Kidney (tissue), 14 donors: ENCODE results near the gene ARHGEF11. TPM values are rescaled to one million over a fixed set of nuclear protein-coding genes. Genes with fewer than 3 reads are reported as not detected.

Experiments
- DNase-seq, 5 donors: peaks; one replicate each; pipeline ENCODE4 v3.0.0-alpha.2; 2013 to 2020
- FAIRE-seq: peaks from 2 replicates; lab custom pipeline; 2012; peaks lifted over from hg19 to GRCh38; lab: Jason Lieb, UNC
- H3K27ac ChIP-seq, 2 donors: one replicate each; pipeline ENCODE4 v1.7.0; 2013; ENCODE audit warnings: low read depth in 2 of 2, low read length in 2 of 2, inconsistent platforms in 1 of 2
- H3K27me3 ChIP-seq: one replicate; pipeline ENCODE4 v1.7.1; 2013; ENCODE audit warnings: low read length, inconsistent platforms; ENCODE audit not compliant: control insufficient read depth, insufficient read depth
- H3K36me3 ChIP-seq, 3 donors: one replicate each; pipeline versions ENCODE4 v1.7.0 to v1.7.1; 2013; ENCODE audit warnings: low read length in 3 of 3, control low read depth in 1 of 3, inconsistent platforms in 1 of 3; ENCODE audit not compliant: insufficient read depth in 3 of 3, control insufficient read depth in 2 of 3
- H3K4me1 ChIP-seq, 3 donors: one replicate each; pipeline versions ENCODE4 v1.7.0 to v1.7.1; 2013; ENCODE audit warnings: low read length in 3 of 3, inconsistent platforms in 1 of 3, low read depth in 1 of 3; ENCODE audit not compliant: control insufficient read depth in 2 of 3, insufficient read depth in 2 of 3
- H3K4me3 ChIP-seq, 3 donors: one replicate each; pipeline versions ENCODE4 v1.7.0 to v1.8.1; 2013; ENCODE audit warnings: low read length in 3 of 3, control low read depth in 1 of 3, inconsistent platforms in 1 of 3
- H3K9ac ChIP-seq, 3 donors: one replicate each; pipeline versions ENCODE4 v1.7.0 to v1.7.1; 2013; ENCODE audit warnings: low read length in 3 of 3, control low read depth in 1 of 3, inconsistent platforms in 1 of 3
- H3K9me3 ChIP-seq, 3 donors: one replicate each; pipeline versions ENCODE4 v1.7.0 to v1.7.1; 2013; ENCODE audit warnings: low read length in 3 of 3, control low read depth in 1 of 3, inconsistent platforms in 1 of 3; ENCODE audit not compliant: control insufficient read depth in 2 of 3, insufficient read depth in 1 of 3
- intact Hi-C: fragments of 100-400 bp; cut with DNase I; formaldehyde crosslinking; loops from one replicate; pipeline ENCODE4 v1.11.1; 2022
- polyA plus RNA-seq: library from polyadenylated mRNA; stranded (reverse); fragments of 350-450 nt; fragmentation: Illumina TruSeq; extraction: RNeasy Lipid Tissue Mini Kit (QIAGEN cat#74804); gene quantifications from one replicate; pipeline ENCODE4 v1.2.3, GENCODE V29; 2014; ENCODE audit warnings: low read depth, low replicate concordance; ENCODE audit not compliant: insufficient read depth
- total RNA-seq: library from RNA; stranded (reverse); fragmentation: NEBNext Ultra II Directional; extraction: Animal tissue kit (Norgen Biotek cat#: 25700); gene quantifications from one replicate; pipeline ENCODE4 v1.2.1, GENCODE V29; 2021
- TF ChIP-seq, protein P1 (sequence below): IDR thresholded peaks from 3 replicates; pipeline ENCODE4 v1.5.1; 2012; ENCODE audit warnings: mild to moderate bottlenecking, moderate library complexity, borderline replicate concordance; ENCODE audit not compliant: insufficient read depth; ENCODE audit errors: extremely low read depth
- donor health status: control.
- donor health status: control.
- donor health status: control.
- donor health status: control.
- donor health status: control.
- donor health status: DM: yes; HTN: yes; CAD: no.
- donor health status: Normal renal cell carcinoma (clear cell type).

Gene ARHGEF11
- total and polyA plus RNA-seq, 2 donors from 2014 or later: 8.8 to 36.4 TPM

DNA sequence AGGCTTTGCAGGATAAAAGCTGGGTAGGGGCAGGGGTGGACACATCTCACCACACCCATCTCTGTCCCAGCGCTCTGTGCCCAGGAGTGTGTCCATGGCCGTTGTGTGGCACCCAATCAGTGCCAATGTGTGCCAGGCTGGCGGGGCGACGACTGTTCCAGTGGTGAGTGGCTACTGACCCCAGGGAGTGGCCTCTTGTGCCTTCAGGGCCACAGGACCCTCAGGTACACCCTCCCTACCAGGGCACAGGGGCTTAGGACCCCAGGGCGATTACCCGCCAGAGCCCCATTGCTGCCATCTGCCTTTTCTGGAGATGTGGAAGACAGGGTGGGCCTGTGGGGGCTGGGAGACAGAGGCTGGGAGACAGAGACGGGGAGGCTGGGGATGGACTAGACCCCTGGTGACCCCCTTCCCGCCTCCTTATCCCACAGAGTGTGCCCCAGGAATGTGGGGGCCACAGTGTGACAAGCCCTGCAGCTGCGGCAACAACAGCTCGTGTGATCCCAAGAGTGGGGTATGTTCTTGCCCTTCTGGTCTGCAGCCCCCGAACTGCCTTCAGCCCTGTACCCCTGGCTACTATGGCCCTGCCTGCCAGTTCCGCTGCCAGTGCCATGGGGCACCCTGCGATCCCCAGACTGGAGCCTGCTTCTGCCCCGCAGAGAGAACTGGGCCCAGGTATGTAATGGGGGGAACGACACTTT is 139.2 kb downstream of the ARHGEF11 start:
- Histone ChIP-seq H3K4me3 (no peak overlapping the region), H3K9me3 (no peaks in the 10 kb centered on the region), H3K36me3 (no peaks in the 10 kb centered on the region), H3K4me1 (peaks cover 0 to 19% (median 0%) of the 10 kb centered on the region in 3 donors), H3K27me3 (no peaks in the 10 kb centered on the region), H3K27ac (no peak overlapping the region), H3K9ac (no peak overlapping the region)
- FAIRE-seq (no peak), DNase-seq (peak in 1 of 5 donors; percentile 64)
- TF ChIP-seq, protein P1, sequence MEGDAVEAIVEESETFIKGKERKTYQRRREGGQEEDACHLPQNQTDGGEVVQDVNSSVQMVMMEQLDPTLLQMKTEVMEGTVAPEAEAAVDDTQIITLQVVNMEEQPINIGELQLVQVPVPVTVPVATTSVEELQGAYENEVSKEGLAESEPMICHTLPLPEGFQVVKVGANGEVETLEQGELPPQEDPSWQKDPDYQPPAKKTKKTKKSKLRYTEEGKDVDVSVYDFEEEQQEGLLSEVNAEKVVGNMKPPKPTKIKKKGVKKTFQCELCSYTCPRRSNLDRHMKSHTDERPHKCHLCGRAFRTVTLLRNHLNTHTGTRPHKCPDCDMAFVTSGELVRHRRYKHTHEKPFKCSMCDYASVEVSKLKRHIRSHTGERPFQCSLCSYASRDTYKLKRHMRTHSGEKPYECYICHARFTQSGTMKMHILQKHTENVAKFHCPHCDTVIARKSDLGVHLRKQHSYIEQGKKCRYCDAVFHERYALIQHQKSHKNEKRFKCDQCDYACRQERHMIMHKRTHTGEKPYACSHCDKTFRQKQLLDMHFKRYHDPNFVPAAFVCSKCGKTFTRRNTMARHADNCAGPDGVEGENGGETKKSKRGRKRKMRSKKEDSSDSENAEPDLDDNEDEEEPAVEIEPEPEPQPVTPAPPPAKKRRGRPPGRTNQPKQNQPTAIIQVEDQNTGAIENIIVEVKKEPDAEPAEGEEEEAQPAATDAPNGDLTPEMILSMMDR: no peak
- intact Hi-C loops: no loop called here

DNA sequence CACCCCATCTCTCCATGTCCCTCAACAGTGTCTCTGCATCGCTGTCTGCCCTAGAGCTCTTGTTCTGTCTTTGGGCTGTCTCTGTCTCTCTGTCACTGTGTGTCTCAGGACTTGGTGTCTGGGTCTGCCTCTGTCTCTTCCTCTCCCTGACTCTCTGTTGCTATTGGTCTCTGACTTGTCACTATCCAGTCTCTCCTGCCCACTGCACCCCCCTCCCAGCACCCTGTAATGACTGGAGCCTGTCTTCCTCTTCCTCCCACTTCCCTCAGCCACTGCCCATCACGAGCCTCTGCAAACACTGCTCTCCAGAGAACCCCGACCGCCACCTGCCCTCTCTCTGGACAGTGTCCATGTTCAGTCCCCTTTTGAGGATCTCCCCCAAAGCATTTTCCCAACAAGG is 139.9 kb downstream of the ARHGEF11 start:
- Histone ChIP-seq H3K9me3 (no peaks in the 10 kb centered on the region), H3K27me3 (no peaks in the 10 kb centered on the region), H3K4me1 (peaks cover 0 to 24% (median 0%) of the 10 kb centered on the region in 3 donors), H3K36me3 (no peaks in the 10 kb centered on the region), H3K27ac (no peak overlapping the region), H3K9ac (no peak overlapping the region), H3K4me3 (no peak overlapping the region)
- TF ChIP-seq, protein P1: no peak
- DNase-seq (no peak), FAIRE-seq (no peak)
- intact Hi-C loops: no loop called here

DNA sequence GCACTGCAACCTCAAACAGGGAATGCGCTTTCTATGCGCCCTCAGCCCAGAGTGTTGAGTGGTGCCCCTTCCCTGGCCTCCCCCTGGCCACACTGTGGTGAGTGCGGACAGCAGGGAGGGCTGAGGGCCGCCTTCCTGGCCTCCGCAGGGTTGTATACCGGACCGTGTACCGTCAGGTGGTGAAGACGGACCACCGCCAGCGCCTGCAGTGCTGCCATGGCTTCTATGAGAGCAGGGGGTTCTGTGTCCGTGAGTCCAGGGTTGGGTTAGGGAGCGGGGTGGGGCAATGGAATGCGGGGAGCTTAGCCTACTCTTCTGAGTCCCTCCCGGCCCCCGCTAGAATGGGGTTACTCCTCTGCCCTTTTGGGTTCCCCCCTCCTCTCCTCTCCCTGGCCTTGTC is 140.4 kb downstream of the ARHGEF11 start:
- Histone ChIP-seq H3K4me1 (peaks cover 0 to 24% (median 0%) of the 10 kb centered on the region in 3 donors), H3K9ac (no peak overlapping the region)

More for the DNA sequence above, 140.4 kb downstream of the ARHGEF11 start:
- Histone ChIP-seq H3K9me3 (no peaks in the 10 kb centered on the region), H3K27ac (no peak overlapping the region), H3K4me3 (no peak overlapping the region), H3K27me3 (no peaks in the 10 kb centered on the region), H3K36me3 (no peaks in the 10 kb centered on the region)
- intact Hi-C loops: no loop called here
- FAIRE-seq (no peak), DNase-seq (peak in 1 of 5 donors; percentile 55)
- TF ChIP-seq, protein P1: no peak
